HCEC 1CT (cell line): ENCODE data around the gene MKX.

ENCODE experiments used
- DNase-seq: peaks from one replicate; pipeline ENCODE4 v3.0.0-alpha.2; 2017

The MKX gene

GRCh38 chr10:27745732-27746396 is at the start of gene MKX:
MKX (minus strand) TSS chr10:27745819; CDS start chr10:27743415, 2,404 bp downstream.
- DNase-seq, result no peak

- no peak for DNase-seq
Observed at GRCh38 chr10:27794157-27794556, 48.5 kb upstream of the MKX start.

GRCh38 chr10:27792216-27792615 is 46.6 kb upstream of the MKX start:
- no peak for DNase-seq

- DNase-seq, result no peak
Observed at GRCh38 chr10:27784272-27784671, 38.7 kb upstream of the MKX start.

GRCh38 chr10:27783660-27784059 is 38.0 kb upstream of the MKX start:
- DNase-seq, result peak; percentile 37

GRCh38 chr10:27779462-27780015 is 33.9 kb upstream of the MKX start:
- DNase-seq, result no peak

GRCh38 chr10:27774831-27775230 is 29.2 kb upstream of the MKX start:
- DNase-seq, result no peak

- DNase-seq, result no peak
Observed at GRCh38 chr10:27771231-27771630, 25.6 kb upstream of the MKX start.

- no peak for DNase-seq
Observed at GRCh38 chr10:27770181-27770580, 24.6 kb upstream of the MKX start.

- no peak for DNase-seq
Observed at GRCh38 chr10:27760867-27761266, 15.2 kb upstream of the MKX start.

- DNase-seq, result no peak
Observed at GRCh38 chr10:27759483-27760272, 14.1 kb upstream of the MKX start.

GRCh38 chr10:27752673-27753237 is 7.1 kb upstream of the MKX start:
- DNase-seq, result no peak

- no peak for DNase-seq
Observed at GRCh38 chr10:27748601-27749000, 3.0 kb upstream of the MKX start.

- no peak for DNase-seq
Observed at GRCh38 chr10:27747096-27747451, 1.5 kb upstream of the MKX start.

GRCh38 chr10:27746397-27747095 is 927 bp upstream of the MKX start:
- no peak for DNase-seq

- DNase-seq, result no peak
Observed at GRCh38 chr10:27744802-27745731, 552 bp downstream of the MKX start.

- DNase-seq, result no peak
Observed at GRCh38 chr10:27743877-27744801, 1.5 kb downstream of the MKX start.

- DNase-seq, result no peak
Observed at GRCh38 chr10:27743012-27743876, 2.4 kb downstream of the MKX start.

- peak; percentile 80 for DNase-seq
Observed at GRCh38 chr10:27742195-27743011, 3.2 kb downstream of the MKX start.
